Activated CD8-positive, alpha-beta memory T cell treated with anti-CD3 and anti-CD28 coated beads for 48 hours (primary cell): ENCODE data around the gene WNT5A.

Experiments
- DNase-seq, 3 experiments: peaks; one replicate each; pipeline ENCODE4 v3.0.0-alpha.2; 2020; ENCODE audit warnings: low read depth in 2 of 3, low spot score in 2 of 3

Gene WNT5A

GRCh38 chr3:55486857-55487380 lies at the start of gene WNT5A:
WNT5A (minus strand) TSS chr3:55487306; CDS start chr3:55486985, 321 bp downstream.
- no peak for DNase-seq

- DNase-seq: no peak
Measured at GRCh38 chr3:55534876-55535275, 47.8 kb upstream of the WNT5A start.

- DNase-seq: no peak
Measured at GRCh38 chr3:55532806-55533205, 45.7 kb upstream of the WNT5A start.

- no peak for DNase-seq
Measured at GRCh38 chr3:55531321-55531720, 44.2 kb upstream of the WNT5A start.

GRCh38 chr3:55527361-55527760 lies 40.3 kb upstream of the WNT5A start:
- DNase-seq: no peak

- DNase-seq: no peak
Measured at GRCh38 chr3:55526332-55527030, 39.4 kb upstream of the WNT5A start.

- DNase-seq: no peak
Measured at GRCh38 chr3:55525436-55525835, 38.3 kb upstream of the WNT5A start.

- DNase-seq: no peak
Measured at GRCh38 chr3:55524565-55525244, 37.6 kb upstream of the WNT5A start.

- DNase-seq: no peak
Measured at GRCh38 chr3:55523471-55523870, 36.4 kb upstream of the WNT5A start.

GRCh38 chr3:55521738-55522421 lies 34.8 kb upstream of the WNT5A start:
- no peak for DNase-seq

GRCh38 chr3:55521064-55521737 lies 34.1 kb upstream of the WNT5A start:
- DNase-seq: no peak

- no peak for DNase-seq
Measured at GRCh38 chr3:55519019-55519418, 31.9 kb upstream of the WNT5A start.

GRCh38 chr3:55518451-55518850 lies 31.3 kb upstream of the WNT5A start:
- DNase-seq: no peak

GRCh38 chr3:55516392-55517030 lies 29.4 kb upstream of the WNT5A start:
- DNase-seq: no peak

- no peak for DNase-seq
Measured at GRCh38 chr3:55515550-55516246, 28.6 kb upstream of the WNT5A start.

- DNase-seq: no peak
Measured at GRCh38 chr3:55514962-55515361, 27.9 kb upstream of the WNT5A start.

GRCh38 chr3:55512571-55513343 lies 25.7 kb upstream of the WNT5A start:
- no peak for DNase-seq

- no peak for DNase-seq
Measured at GRCh38 chr3:55511895-55512570, 24.9 kb upstream of the WNT5A start.

- no peak for DNase-seq
Measured at GRCh38 chr3:55508335-55508734, 21.2 kb upstream of the WNT5A start.
